Measurements from ENCODE around the gene RASSF5.

DNA sequence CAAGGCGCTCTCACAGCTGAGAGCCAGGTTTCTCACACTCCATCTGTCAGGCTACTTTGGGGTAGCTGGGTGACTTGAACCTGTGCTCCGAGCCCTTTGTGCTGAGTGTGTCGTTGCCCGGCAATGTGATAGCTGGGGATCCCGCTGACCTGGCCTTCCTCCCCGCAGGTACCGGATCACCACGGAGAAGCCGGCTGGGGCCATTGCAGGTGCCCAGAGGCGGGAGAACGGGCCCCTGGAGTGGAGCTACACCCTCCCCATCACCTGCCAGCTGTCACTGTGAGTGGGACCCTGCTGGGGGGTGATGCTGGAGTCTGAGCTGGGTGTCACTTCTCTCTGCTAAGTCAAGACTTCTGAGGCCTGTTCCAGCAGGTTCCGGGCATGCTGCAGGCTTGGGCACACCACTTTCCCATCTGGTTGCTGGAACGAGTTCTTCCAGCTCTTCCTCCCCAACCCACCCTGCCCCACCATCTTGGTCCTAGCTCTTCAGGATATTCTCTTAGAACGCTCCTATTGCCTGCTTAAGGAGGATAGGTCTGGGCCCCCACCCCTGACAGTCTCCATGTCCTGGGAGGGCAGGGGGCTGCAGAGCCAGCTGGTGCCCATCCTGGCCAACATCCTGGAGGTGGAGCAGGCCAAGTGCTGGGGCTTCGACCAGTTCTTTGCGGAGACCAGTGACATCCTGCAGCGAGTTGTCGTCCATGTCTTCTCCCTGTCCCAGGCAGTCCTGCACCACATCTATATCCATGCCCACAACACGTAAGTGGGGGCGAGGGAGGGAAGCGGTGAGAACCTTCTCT is 29.6 kb upstream of the RASSF5 start:
- TF ChIP-seq NFIC (IDR thresholded peaks at IDR 0.05; ENCODE audit: low read length) (no peak), SALL2 (CRISPR knock-in tag; IDR thresholded peaks at IDR 0.05) (no peak), TCF7L2 (IDR thresholded peaks at IDR 0.05; ENCODE audit: low read depth, low read length) (no peak), ZFP1 (CRISPR knock-in tag; IDR thresholded peaks at IDR 0.05) (no peak), POLR2AphosphoS5 (IDR thresholded peaks at IDR 0.05; ENCODE audit: low read depth, low read length) (no peak), RFXANK (CRISPR knock-in tag; IDR thresholded peaks at IDR 0.05) (no peak), SCMH1 (CRISPR knock-in tag; IDR thresholded peaks at IDR 0.05; ENCODE audit: borderline replicate concordance) (no peak), TARDBP (CRISPR knock-in tag; IDR thresholded peaks at IDR 0.05) (no peak), ZFP41 (CRISPR knock-in tag; IDR thresholded peaks at IDR 0.05; ENCODE audit: borderline replicate concordance) (no peak), ARNTL (CRISPR knock-in tag; IDR thresholded peaks at IDR 0.05) (no peak)
- TF ChIP-seq, protein P1, sequence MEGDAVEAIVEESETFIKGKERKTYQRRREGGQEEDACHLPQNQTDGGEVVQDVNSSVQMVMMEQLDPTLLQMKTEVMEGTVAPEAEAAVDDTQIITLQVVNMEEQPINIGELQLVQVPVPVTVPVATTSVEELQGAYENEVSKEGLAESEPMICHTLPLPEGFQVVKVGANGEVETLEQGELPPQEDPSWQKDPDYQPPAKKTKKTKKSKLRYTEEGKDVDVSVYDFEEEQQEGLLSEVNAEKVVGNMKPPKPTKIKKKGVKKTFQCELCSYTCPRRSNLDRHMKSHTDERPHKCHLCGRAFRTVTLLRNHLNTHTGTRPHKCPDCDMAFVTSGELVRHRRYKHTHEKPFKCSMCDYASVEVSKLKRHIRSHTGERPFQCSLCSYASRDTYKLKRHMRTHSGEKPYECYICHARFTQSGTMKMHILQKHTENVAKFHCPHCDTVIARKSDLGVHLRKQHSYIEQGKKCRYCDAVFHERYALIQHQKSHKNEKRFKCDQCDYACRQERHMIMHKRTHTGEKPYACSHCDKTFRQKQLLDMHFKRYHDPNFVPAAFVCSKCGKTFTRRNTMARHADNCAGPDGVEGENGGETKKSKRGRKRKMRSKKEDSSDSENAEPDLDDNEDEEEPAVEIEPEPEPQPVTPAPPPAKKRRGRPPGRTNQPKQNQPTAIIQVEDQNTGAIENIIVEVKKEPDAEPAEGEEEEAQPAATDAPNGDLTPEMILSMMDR (CRISPR knock-in tag; IDR thresholded peaks at IDR 0.05), result no peak
- TF ChIP-seq, protein P2, sequence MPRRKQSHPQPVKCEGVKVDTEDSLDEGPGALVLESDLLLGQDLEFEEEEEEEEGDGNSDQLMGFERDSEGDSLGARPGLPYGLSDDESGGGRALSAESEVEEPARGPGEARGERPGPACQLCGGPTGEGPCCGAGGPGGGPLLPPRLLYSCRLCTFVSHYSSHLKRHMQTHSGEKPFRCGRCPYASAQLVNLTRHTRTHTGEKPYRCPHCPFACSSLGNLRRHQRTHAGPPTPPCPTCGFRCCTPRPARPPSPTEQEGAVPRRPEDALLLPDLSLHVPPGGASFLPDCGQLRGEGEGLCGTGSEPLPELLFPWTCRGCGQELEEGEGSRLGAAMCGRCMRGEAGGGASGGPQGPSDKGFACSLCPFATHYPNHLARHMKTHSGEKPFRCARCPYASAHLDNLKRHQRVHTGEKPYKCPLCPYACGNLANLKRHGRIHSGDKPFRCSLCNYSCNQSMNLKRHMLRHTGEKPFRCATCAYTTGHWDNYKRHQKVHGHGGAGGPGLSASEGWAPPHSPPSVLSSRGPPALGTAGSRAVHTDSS (CRISPR knock-in tag; conservative IDR thresholded peaks at IDR 0.05), result no peak
- TF ChIP-seq, protein P3, sequence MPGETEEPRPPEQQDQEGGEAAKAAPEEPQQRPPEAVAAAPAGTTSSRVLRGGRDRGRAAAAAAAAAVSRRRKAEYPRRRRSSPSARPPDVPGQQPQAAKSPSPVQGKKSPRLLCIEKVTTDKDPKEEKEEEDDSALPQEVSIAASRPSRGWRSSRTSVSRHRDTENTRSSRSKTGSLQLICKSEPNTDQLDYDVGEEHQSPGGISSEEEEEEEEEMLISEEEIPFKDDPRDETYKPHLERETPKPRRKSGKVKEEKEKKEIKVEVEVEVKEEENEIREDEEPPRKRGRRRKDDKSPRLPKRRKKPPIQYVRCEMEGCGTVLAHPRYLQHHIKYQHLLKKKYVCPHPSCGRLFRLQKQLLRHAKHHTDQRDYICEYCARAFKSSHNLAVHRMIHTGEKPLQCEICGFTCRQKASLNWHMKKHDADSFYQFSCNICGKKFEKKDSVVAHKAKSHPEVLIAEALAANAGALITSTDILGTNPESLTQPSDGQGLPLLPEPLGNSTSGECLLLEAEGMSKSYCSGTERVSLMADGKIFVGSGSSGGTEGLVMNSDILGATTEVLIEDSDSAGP (CRISPR knock-in tag; IDR thresholded peaks at IDR 0.05; ENCODE audit: borderline replicate concordance), result no peak
- TF ChIP-seq, protein P4, sequence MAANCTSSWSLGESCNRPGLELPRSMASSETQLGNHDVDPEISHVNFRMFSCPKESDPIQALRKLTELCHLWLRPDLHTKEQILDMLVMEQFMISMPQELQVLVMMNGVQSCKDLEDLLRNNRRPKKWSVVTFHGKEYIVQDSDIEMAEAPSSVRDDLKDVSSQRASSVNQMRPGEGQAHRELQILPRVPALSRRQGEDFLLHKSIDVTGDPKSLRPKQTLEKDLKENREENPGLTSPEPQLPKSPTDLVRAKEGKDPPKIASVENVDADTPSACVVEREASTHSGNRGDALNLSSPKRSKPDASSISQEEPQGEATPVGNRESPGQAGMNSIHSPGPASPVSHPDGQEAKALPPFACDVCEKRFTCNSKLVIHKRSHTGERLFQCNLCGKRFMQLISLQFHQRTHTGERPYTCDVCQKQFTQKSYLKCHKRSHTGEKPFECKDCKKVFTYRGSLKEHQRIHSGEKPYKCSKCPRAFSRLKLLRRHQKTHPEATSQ (CRISPR knock-in tag; IDR thresholded peaks at IDR 0.05; ENCODE audit: borderline replicate concordance), result no peak
